Measurements from ENCODE around the gene DCDC1.

The DCDC1 gene

DNA sequence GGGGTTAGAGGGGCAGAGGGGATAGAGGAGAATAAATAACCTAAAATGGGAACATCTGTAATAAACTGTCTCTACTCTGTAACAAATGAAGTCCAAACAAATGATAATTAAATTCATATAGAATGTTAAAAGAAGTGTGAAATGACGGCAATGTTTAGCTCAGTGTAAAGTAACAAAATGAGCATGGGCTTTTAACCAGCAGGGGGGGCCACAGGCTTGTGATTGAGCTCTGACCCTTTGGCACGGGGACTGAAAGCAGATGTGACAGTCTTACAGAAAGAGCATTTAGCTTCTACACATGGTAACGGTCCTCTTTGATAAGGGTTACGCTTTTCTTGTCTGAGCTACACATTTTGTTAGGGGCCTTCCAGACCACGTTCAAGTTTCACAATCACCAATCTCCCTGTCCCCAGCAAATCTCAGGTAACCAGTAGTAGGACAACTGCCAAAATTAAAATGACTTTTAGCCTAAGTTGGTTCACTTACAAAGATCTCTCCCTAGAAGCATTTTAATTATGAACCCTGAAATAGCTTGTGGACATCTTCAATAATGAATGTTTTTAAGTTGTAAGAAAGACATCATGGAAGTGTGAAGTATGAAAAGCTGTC is 262.5 kb downstream of the DCDC1 start:
- DNase-seq (ENCODE audit: low spot score) = peak; percentile 38

GRCh38 chr11:31106326-31106725 is 263.2 kb downstream of the DCDC1 start:
- no peak for DNase-seq (ENCODE audit: low spot score)

- no peak for DNase-seq (ENCODE audit: low spot score)
These were observed 266.7 kb downstream of the DCDC1 start for GRCh38 chr11:31102875-31103274.

- DNase-seq (ENCODE audit: low spot score) = no peak
These were observed 267.2 kb downstream of the DCDC1 start for GRCh38 chr11:31102316-31102715.

- no peak for DNase-seq (ENCODE audit: low spot score)
These were observed 273.2 kb downstream of the DCDC1 start for GRCh38 chr11:31096191-31096805.

DNA sequence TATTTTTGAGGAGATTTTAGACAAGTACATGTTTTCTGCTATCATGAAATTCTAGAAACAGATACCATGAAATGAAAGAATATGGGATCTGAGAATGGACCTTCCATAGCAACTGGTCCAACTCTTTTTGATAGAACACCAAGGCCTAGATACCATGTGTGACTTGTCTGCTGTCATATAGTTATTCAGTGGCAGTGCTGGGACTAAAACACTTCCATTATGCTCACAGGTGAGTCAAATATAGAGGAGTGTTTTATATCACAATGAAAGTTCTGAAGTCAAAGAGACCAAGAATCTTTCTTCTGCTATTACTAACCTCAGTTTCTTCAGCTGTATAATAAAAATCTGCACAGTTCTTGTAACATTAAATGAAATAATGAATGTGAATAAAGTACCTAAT is 276.9 kb downstream of the DCDC1 start:
- DNase-seq (ENCODE audit: low spot score) = no peak

DNA sequence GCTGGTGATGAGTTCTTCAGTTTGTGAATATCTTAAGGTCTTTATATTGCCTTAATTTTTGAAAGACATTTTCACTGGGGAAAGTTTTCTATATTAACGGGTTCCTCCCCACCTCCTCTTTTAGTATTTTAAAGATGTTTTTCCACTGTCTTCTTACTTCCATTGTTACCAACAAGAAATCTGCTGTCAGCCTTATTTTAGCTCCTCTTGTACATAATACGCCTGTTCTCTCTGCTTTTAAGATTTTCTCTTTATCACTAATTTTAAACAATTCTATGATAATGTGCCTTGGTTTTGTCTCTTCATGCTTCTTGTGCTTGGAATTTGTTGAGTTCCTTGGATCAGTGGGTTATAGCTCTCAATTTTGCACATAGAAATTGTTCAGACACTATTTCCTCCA is 280.4 kb downstream of the DCDC1 start:
- no peak for DNase-seq (ENCODE audit: low spot score)

- DNase-seq (ENCODE audit: low spot score) = no peak
These were observed 299.9 kb downstream of the DCDC1 start for GRCh38 chr11:31069447-31070205.

- DNase-seq (ENCODE audit: low spot score) = peak; percentile 35
These were observed 308.7 kb downstream of the DCDC1 start for GRCh38 chr11:31060880-31061279.

DNA sequence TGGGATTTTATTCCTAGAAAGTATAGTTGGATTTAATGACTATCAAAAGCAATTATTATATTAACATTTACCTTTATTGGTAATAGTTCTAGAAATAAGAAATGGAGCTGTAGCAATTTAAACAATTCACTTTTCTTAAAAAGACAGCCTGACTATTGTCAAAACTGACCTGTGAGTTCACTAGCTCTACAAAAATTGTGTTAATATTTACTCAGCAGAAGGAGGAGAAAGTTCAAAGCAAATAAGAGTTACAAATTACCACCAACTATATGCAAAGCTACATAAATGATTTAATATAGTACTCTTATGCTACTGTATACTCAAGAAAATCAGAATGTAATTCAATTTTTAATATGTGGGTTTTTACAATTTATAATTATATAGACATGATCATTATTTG is 310.0 kb downstream of the DCDC1 start:
- no peak for DNase-seq (ENCODE audit: low spot score)

- no peak for DNase-seq (ENCODE audit: low spot score)
These were observed 319.3 kb downstream of the DCDC1 start for GRCh38 chr11:31050061-31050765.

GRCh38 chr11:31045335-31045734 is 324.2 kb downstream of the DCDC1 start:
- peak; percentile 27 for DNase-seq (ENCODE audit: low spot score)

DNA sequence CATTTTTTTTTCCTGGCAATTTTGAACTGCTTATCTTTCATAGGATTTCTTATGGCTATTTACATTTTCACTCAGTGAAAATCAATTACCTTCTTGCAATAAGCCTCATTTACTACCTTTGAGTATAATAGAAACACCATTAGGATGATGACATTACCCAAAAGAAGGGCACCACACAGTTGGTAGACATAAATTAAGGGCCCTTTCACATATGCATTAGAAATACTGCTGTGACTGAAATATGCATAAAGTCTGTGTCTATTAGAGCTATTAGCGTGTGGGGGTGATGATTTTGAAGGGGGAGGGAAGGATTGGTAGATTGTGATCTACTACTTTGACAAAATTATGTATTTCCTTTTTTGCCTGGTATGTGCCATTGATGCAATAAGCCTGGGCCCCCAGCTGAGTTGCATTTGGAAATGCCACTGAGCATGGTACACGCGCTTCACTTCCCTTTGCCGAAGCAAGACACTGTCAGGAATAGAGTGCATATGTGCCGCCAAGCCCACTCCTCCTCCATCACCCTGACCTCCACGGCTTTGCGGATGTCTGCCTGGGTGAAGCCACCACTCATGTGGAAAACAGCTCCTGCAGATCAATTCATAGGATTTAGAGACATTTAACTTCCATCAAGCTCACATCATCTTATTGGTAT is 339.3 kb downstream of the DCDC1 start:
- no peak for DNase-seq (ENCODE audit: low spot score)

- DNase-seq (ENCODE audit: low spot score) = no peak
These were observed 343.2 kb downstream of the DCDC1 start for GRCh38 chr11:31026315-31026714.

GRCh38 chr11:31022080-31022479 is 347.5 kb downstream of the DCDC1 start:
- no peak for DNase-seq (ENCODE audit: low spot score)

- no peak for DNase-seq (ENCODE audit: low spot score)
These were observed 349.8 kb downstream of the DCDC1 start for GRCh38 chr11:31019786-31020185.

DNA sequence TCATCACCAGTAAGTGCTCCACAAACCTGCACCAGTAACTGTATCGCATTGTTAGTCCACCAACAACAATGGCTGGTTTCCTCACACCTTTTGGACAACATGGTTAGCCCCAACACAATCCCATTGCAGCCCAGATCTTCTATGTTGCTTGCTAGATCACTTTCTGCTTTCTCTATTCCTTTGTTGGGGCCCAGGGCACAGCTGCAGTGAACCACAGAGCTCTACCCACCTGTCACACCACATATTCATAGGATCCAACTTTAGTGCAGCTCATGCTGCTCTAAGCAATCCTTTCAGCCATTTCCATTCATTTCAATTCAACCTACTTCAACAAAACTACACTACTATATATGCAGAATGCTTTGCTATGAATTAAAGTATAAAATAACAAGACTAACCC is 364.3 kb downstream of the DCDC1 start:
- DNase-seq (ENCODE audit: low spot score) = no peak

GRCh38 chr11:31001427-31001826 is 368.1 kb downstream of the DCDC1 start:
- DNase-seq (ENCODE audit: low spot score) = no peak

- DNase-seq (ENCODE audit: low spot score) = no peak
These were observed 369.2 kb downstream of the DCDC1 start for GRCh38 chr11:31000381-31000780.

DNA sequence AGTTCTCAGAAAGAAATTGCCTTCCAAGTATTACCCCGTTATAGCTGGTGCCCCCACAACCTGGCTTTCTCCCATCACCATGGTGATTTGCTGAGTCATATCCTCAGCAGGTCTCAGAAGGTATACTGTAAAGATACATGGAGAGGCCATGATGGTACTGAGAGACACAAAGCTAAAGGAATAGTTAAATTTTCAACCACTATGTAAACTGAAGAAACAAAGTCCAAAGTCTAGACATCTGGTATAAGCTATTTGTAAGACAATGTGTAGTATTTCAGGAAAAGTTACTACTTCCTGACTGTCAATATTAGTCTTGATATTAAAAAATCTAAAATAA is 377.1 kb downstream of the DCDC1 start:
- DNase-seq (ENCODE audit: low spot score) = no peak

GRCh38 chr11:30991802-30992512 is 377.6 kb downstream of the DCDC1 start:
- no peak for DNase-seq (ENCODE audit: low spot score)

GRCh38 chr11:30991376-30991775 is 378.2 kb downstream of the DCDC1 start:
- DNase-seq (ENCODE audit: low spot score) = no peak

Data from AG08395 (cell line).